GM12878 (cell line): ENCODE data around the gene RNU6-9. TPM values are rescaled to one million over a fixed set of nuclear protein-coding genes. Genes with fewer than 3 reads are reported as not detected.

ENCODE experiments used
- E2F8 ChIP-seq: fragments of 450-650 bp; IDR thresholded peaks from 2 replicates; pipeline ENCODE4 v1.6.1; 2018; ENCODE audit warnings: mild to moderate bottlenecking, low read depth, moderate library complexity; ENCODE audit not compliant: partially characterized antibody
- FOS ChIP-seq: IDR thresholded peaks from 3 replicates; pipeline ENCODE4 v1.6.1; 2011; ENCODE audit warnings: borderline replicate concordance; ENCODE audit not compliant: insufficient read length; ENCODE audit errors: extremely low read depth
- GATAD2B ChIP-seq: fragments of 450-650 bp; conservative IDR thresholded peaks from 2 replicates; pipeline ENCODE4 v1.6.1; 2017; ENCODE audit warnings: low read depth, mild to moderate bottlenecking, moderate library complexity
- HDGF ChIP-seq: fragments of 450-650 bp; IDR thresholded peaks from 2 replicates; pipeline ENCODE4 v1.6.1; 2016; ENCODE audit warnings: antibody characterized with exemption
- MEF2B ChIP-seq: fragments of 450-650 bp; IDR thresholded peaks from 2 replicates; pipeline ENCODE4 v1.6.1; 2018; ENCODE audit warnings: mild to moderate bottlenecking, moderate library complexity; ENCODE audit not compliant: partially characterized antibody, poor library complexity, severe bottlenecking
- POLR2AphosphoS2 ChIP-seq: IDR thresholded peaks from 2 replicates; pipeline ENCODE4 v1.6.1; 2011; ENCODE audit warnings: low read depth, mild to moderate bottlenecking, low read length, improper control_type of control experiment, moderate library complexity
- SREBF1 ChIP-seq: IDR thresholded peaks from 2 replicates; pipeline ENCODE4 v1.6.1; 2012; ENCODE audit warnings: mild to moderate bottlenecking, low read length
- ZBTB40 ChIP-seq: fragments of 450-650 bp; IDR thresholded peaks from 2 replicates; pipeline ENCODE4 v1.6.1; 2016; ENCODE audit warnings: mild to moderate bottlenecking, moderate library complexity, borderline replicate concordance
- ZZZ3 ChIP-seq: IDR thresholded peaks from 2 replicates; pipeline ENCODE4 v1.6.1; 2011; ENCODE audit warnings: low read depth; ENCODE audit not compliant: control insufficient read depth, insufficient read length
- polyA plus RNA-seq, 11 experiments: library from polyadenylated mRNA; depleted of rRNA in 4 of 11; unstranded in 6 of 11; stranded (reverse) in 5 of 11; fragments of >200 nt; fragmentation: Nextera tagmentation in 4 of 11; fragmentation: Illumina TruSeq in 1 of 11; extraction: Ambion mirVana in 4 of 11; extraction: Trizol in 1 of 11; gene quantifications; 1 replicate in 1 of 11; 2 replicates in 10 of 11; pipeline versions ENCODE4 v1.2.1 to v1.2.3, GENCODE V29; 2011 to 2016; ENCODE audit warnings: inconsistent platforms in 2 of 11, missing spikeins in 2 of 11, low read depth in 1 of 11
- total RNA-seq, 4 experiments: library from RNA; depleted of rRNA in 3 of 4; stranded (reverse); fragments of >200 nt in 3 of 4; fragmentation: Illumina TruSeq in 1 of 4; extraction: Trizol in 1 of 4; gene quantifications; 2 replicates each; pipeline versions ENCODE4 v1.2.1 to v1.2.3, GENCODE V29; 2013 to 2021
- TF ChIP-seq, protein P1 (sequence below): IDR thresholded peaks from 2 replicates; pipeline ENCODE4 v1.6.1; 2012; ENCODE audit warnings: low read depth, low read length, improper control_type of control experiment
- TF ChIP-seq, protein P2 (sequence below): fragments of 450-650 bp; IDR thresholded peaks from 2 replicates; pipeline ENCODE4 v1.6.1; 2016; ENCODE audit warnings: mild to moderate bottlenecking

Gene RNU6-9
- total and polyA plus RNA-seq, 10 of the 15 experiments (the other 5 are each of a cell fraction or from before 2014, with no cell fraction given), result not detected

GRCh38 chr19:917323-918151 lies 24.3 kb downstream of the RNU6-9 start, which contains the start of gene KISS1R (continued):
- TF ChIP-seq, protein P1, sequence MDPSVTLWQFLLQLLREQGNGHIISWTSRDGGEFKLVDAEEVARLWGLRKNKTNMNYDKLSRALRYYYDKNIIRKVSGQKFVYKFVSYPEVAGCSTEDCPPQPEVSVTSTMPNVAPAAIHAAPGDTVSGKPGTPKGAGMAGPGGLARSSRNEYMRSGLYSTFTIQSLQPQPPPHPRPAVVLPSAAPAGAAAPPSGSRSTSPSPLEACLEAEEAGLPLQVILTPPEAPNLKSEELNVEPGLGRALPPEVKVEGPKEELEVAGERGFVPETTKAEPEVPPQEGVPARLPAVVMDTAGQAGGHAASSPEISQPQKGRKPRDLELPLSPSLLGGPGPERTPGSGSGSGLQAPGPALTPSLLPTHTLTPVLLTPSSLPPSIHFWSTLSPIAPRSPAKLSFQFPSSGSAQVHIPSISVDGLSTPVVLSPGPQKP, result no peak
- TF ChIP-seq ZBTB40, result no peak
- no peak for TF ChIP-seq MEF2B
- TF ChIP-seq, protein P2, sequence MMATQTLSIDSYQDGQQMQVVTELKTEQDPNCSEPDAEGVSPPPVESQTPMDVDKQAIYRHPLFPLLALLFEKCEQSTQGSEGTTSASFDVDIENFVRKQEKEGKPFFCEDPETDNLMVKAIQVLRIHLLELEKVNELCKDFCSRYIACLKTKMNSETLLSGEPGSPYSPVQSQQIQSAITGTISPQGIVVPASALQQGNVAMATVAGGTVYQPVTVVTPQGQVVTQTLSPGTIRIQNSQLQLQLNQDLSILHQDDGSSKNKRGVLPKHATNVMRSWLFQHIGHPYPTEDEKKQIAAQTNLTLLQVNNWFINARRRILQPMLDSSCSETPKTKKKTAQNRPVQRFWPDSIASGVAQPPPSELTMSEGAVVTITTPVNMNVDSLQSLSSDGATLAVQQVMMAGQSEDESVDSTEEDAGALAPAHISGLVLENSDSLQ, result no peak
- TF ChIP-seq ZZZ3, result no peak
- TF ChIP-seq FOS, result no peak
- peak; percentile 95 for TF ChIP-seq GATAD2B
- TF ChIP-seq SREBF1, result no peak
- TF ChIP-seq HDGF, result no peak
- TF ChIP-seq E2F8, result no peak
- no peak for TF ChIP-seq POLR2AphosphoS2
- TF ChIP-seq, all 136 proteins: peak for 21
